Ascending aorta (tissue), 2 donors: ENCODE data around the gene IKZF3. TPM values are rescaled to one million over a fixed set of nuclear protein-coding genes. Genes with fewer than 3 reads are reported as not detected.
"Not testable (repeated sequence)": the region's sequence is repeated elsewhere in the genome, so short reads cannot be mapped to it uniquely, and the experiment has no call there.

ENCODE experiments used
- DNase-seq, 2 donors: peaks; one replicate each; pipeline ENCODE4 v3.0.0-alpha.2; 2019; ENCODE audit warnings: low spot score in 2 of 2
- H3K27ac ChIP-seq, 2 donors: fragments of 200-600 bp; sonication (generic); one replicate each; pipeline ENCODE4 v1.5.1; 2016 to 2017; ENCODE audit warnings: mild to moderate bottlenecking in 1 of 2
- H3K27me3 ChIP-seq: fragments of 200-600 bp; sonication (generic); one replicate; pipeline ENCODE4 v1.5.1; 2017
- H3K36me3 ChIP-seq, 2 donors: fragments of 200-600 bp; sonication (generic); one replicate each; pipeline ENCODE4 v1.5.1; 2016
- H3K4me1 ChIP-seq, 2 donors: fragments of 200-600 bp; sonication (generic); one replicate each; pipeline ENCODE4 v1.5.1; 2016 to 2017; ENCODE audit warnings: mild to moderate bottlenecking in 1 of 2
- H3K4me3 ChIP-seq, 2 donors: fragments of 200-600 bp; sonication (generic); one replicate each; pipeline ENCODE4 v1.5.1; 2016 to 2017; ENCODE audit warnings: mild to moderate bottlenecking in 1 of 2
- H3K9me3 ChIP-seq, 2 donors: fragments of 200-600 bp; sonication (generic); one replicate each; pipeline ENCODE4 v1.5.1; 2016
- CTCF ChIP-seq, 3 experiments: fragments of 200-600 bp in 2 of 3; fragments of 450-650 bp in 1 of 3; sonication (generic) in 2 of 3; IDR thresholded peaks; one replicate each; pipeline ENCODE4 v1.5.1; 2016 to 2019; ENCODE audit warnings: antibody characterized with exemption in 3 of 3, mild to moderate bottlenecking in 1 of 3, moderate library complexity in 1 of 3
- intact Hi-C: fragments of 100-400 bp; cut with DNase I; formaldehyde crosslinking; loops from one replicate; pipeline ENCODE4 v1.15.1; 2023
- total RNA-seq: library from RNA; depleted of rRNA; stranded (reverse); fragments of >200 nt; gene quantifications from one replicate; pipeline ENCODE4 v1.1.0, GENCODE V29; 2016

The IKZF3 gene
- total RNA-seq, 1 donor from 2014 or later, result 1.5 TPM

GRCh38 chr17:39898088-39898487, 34.0 kb upstream of the IKZF3 start:
- DNase-seq, result no peak
- no peaks in the 10 kb centered on the region for H3K27me3 ChIP-seq
- TF ChIP-seq CTCF (IDR thresholded peaks at IDR 0.05), result no peak
- H3K27ac ChIP-seq, result no peak overlapping the region
- H3K36me3 ChIP-seq, result no peaks in the 10 kb centered on the region
- no peak overlapping the region for H3K4me3 ChIP-seq
- H3K9me3 ChIP-seq, result no peaks in the 10 kb centered on the region
- intact Hi-C loops, result no loop called here
- no peaks in the 10 kb centered on the region for H3K4me1 ChIP-seq

DNA sequence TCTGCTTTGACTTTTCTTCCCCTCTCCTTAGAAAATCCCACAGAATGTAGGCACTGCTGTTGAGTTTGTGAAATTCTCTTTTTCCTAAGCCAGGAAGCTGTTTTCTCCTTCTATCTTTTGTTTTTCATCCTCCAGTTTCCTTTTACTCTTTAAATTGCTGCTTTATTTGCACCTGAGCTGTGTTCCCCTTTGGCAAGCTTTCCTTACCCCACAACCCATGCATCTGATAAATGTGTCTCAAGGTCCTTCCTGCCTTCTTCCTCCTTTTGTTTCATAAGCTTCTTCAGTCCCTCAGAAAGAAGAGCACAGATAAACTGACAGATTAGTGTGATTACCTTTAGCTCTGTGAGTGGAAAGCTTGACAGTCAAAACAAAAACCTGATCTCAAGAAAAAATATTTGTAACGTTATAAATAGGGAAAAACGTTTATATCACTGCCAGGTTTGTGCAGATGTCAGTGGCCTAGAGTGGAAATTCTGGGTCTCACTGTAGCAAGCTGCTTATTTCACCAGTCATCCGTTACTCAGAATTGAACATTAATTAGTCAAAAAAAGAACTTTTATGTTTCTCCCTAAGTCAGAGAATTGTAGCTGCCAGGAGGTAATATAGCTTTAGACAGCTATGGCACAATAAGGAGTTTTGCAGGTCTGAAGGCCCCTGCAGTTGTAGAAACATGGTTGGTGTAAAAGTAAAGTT, 30.7 kb upstream of the IKZF3 start:
- DNase-seq, result no peak
- Histone ChIP-seq H3K4me3 (no peak overlapping the region), H3K36me3 (no peaks in the 10 kb centered on the region), H3K9me3 (no peaks in the 10 kb centered on the region), H3K4me1 (no peaks in the 10 kb centered on the region), H3K27ac (no peak overlapping the region), H3K27me3 (no peaks in the 10 kb centered on the region)
- intact Hi-C loops, result no loop called here
- TF ChIP-seq CTCF (IDR thresholded peaks at IDR 0.05), result no peak

GRCh38 chr17:39889200-39889599, 25.1 kb upstream of the IKZF3 start:
- Histone ChIP-seq H3K9me3 (no peaks in the 10 kb centered on the region), H3K4me3 (no peak overlapping the region), H3K27me3 (no peaks in the 10 kb centered on the region), H3K4me1 (no peaks in the 10 kb centered on the region), H3K36me3 (no peaks in the 10 kb centered on the region), H3K27ac (no peak overlapping the region)
- TF ChIP-seq CTCF (IDR thresholded peaks at IDR 0.05), result no peak
- DNase-seq, result no peak
- intact Hi-C loops, result no loop called here

GRCh38 chr17:39887078-39887477, 23.0 kb upstream of the IKZF3 start:
- no peaks in the 10 kb centered on the region for H3K9me3 ChIP-seq
- no peaks in the 10 kb centered on the region for H3K27me3 ChIP-seq
- no peaks in the 10 kb centered on the region for H3K36me3 ChIP-seq
- no peak for DNase-seq
- no peaks in the 10 kb centered on the region for H3K4me1 ChIP-seq
- H3K27ac ChIP-seq, result no peak overlapping the region
- TF ChIP-seq CTCF (IDR thresholded peaks at IDR 0.05), result no peak
- intact Hi-C loops, result no loop called here
- H3K4me3 ChIP-seq, result no peak overlapping the region

DNA sequence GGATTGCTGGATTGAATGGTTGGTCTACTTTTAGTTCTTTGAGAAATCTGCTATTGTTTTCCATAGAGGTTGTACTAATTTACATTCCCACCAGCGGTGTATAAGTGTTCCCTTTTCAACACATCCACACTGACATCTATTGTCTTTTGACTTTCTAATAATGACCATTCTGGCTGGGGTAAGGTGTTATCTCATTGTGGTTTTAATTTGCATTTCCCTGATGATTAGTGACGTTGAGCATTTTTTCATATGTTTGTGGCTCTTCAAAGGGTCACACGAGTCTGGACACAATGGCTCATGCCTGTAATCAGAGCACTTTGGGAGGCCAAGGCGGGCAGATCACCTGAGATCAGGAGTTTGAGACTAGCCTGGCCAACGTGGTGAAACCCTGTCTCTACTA, 22.0 kb upstream of the IKZF3 start:
- intact Hi-C loops, H3K27me3 ChIP-seq, H3K9me3 ChIP-seq, H3K4me3 ChIP-seq, H3K4me1 ChIP-seq, H3K27ac ChIP-seq, DNase-seq, H3K36me3 ChIP-seq: not testable (repeated sequence)

DNA sequence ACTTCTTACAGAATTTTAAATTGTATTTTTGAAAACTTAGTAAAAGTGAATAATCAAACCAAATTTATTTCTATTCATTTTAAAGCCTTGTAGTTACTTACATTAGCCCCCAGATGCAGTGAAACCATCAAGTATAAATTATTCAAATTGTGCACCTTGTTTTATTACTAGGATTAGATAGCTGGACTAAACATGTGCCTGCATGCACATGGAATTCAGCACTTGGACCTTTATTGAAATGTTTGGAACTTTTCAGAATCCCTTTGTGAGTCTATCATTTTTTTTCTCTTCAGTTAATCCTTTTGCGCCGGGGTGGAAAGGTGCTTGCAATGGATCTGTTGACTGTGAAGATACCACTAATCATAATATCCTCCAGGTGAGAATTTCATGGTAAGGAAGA, 8.6 kb upstream of the IKZF3 start:
- TF ChIP-seq CTCF (IDR thresholded peaks at IDR 0.05), result peak in 1 of 3 experiments; percentile 28
- no peak overlapping the region for H3K4me3 ChIP-seq
- no peaks in the 10 kb centered on the region for H3K36me3 ChIP-seq
- H3K4me1 ChIP-seq, result no peaks in the 10 kb centered on the region
- DNase-seq, result no peak
- intact Hi-C loops, result loop anchor here (1.0 kb wide), 1 partner anchor 108 kb away; the partner anchor contains the start of gene PSMD3
- H3K9me3 ChIP-seq, result no peaks in the 10 kb centered on the region
- no peak overlapping the region for H3K27ac ChIP-seq
- H3K27me3 ChIP-seq, result peaks cover 3% of the 10 kb centered on the region
